ENCODE results near the gene ASIC1. TPM values are rescaled to one million over a fixed set of nuclear protein-coding genes. Genes with fewer than 3 reads are reported as not detected.

Gene ASIC1
- total and polyA plus RNA-seq, 2 of the 13 experiments (the other 11 are each of a cell fraction or from before 2014, with no cell fraction given) = 0.44 to 1.5 TPM

DNA sequence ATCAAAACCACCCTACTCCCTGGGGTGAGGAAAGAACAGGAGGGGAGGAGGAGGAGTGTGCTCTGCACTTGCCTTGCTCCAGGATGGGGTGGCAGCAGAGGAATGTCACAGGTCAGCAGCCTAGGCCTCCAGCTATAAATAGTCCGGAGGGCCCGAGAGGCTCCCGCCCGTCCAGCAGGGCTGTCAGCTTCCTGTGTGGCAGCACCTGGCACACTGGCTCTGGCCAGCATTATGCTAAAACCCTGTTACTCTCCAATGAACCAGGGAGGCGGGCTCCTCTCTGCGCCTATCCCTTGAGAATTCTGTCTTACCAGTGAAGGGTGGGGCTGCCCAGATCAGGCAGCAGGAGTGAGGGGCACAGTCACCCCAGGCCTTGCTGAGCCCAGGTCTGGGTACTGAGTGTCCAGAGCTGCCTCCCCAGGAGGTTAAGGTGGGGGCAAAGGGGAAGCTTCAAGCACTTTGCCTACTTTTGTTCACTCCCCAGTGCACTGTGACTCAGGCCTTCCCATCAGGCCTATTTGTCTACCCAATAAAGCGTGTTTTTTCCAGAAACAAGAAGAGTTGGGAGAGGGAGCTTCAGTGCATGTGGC is 53.5 kb downstream of the ASIC1 start (continued):
- TF ChIP-seq ZNF713 (CRISPR knock-in tag; IDR thresholded peaks at IDR 0.05) (no peak), ZNF615 (CRISPR knock-in tag; IDR thresholded peaks at IDR 0.05; ENCODE audit: borderline replicate concordance) (no peak), MEIS1 (CRISPR knock-in tag; IDR thresholded peaks at IDR 0.05; ENCODE audit: borderline replicate concordance) (no peak), NFATC3 (CRISPR knock-in tag; IDR thresholded peaks at IDR 0.05) (no peak), REXO4 (CRISPR knock-in tag; IDR thresholded peaks at IDR 0.05; ENCODE audit: borderline replicate concordance) (no peak), ZNF530 (CRISPR knock-in tag; IDR thresholded peaks at IDR 0.05; ENCODE audit: low read depth) (no peak), ZNF543 (CRISPR knock-in tag; IDR thresholded peaks at IDR 0.05) (no peak), MEF2D (CRISPR knock-in tag; IDR thresholded peaks at IDR 0.05) (peak; percentile 66; the same call in 1 of the 2 replicates), ZNF136 (CRISPR knock-in tag; IDR thresholded peaks at IDR 0.05; ENCODE audit: low read depth) (no peak), HCFC1 (IDR thresholded peaks at IDR 0.05; ENCODE audit: low read depth, low read length) (no peak), MTA1 (CRISPR knock-in tag; IDR thresholded peaks at IDR 0.05; ENCODE audit: borderline replicate concordance) (no peak), HHEX (CRISPR knock-in tag; IDR thresholded peaks at IDR 0.05) (no peak), ZNF207 (IDR thresholded peaks at IDR 0.05; ENCODE audit: borderline replicate concordance) (no peak), ERF (CRISPR knock-in tag; IDR thresholded peaks at IDR 0.05) (no peak)
- TF ChIP-seq, protein P1, sequence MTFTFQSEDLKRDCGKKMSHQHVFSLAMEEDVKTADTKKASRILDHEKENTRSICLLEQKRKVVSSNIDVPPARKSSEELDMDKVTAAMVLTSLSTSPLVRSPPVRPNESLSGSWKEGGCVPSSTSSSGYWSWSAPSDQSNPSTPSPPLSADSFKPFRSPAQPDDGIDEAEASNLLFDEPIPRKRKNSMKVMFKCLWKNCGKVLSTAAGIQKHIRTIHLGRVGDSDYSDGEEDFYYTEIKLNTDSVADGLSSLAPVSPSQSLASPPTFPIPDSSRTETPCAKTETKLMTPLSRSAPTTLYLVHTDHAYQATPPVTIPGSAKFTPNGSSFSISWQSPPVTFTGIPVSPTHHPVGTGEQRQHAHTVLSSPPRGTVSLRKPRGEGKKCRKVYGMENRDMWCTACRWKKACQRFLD (CRISPR knock-in tag; IDR thresholded peaks at IDR 0.05; ENCODE audit: borderline replicate concordance) = no peak
- TF ChIP-seq, protein P2, sequence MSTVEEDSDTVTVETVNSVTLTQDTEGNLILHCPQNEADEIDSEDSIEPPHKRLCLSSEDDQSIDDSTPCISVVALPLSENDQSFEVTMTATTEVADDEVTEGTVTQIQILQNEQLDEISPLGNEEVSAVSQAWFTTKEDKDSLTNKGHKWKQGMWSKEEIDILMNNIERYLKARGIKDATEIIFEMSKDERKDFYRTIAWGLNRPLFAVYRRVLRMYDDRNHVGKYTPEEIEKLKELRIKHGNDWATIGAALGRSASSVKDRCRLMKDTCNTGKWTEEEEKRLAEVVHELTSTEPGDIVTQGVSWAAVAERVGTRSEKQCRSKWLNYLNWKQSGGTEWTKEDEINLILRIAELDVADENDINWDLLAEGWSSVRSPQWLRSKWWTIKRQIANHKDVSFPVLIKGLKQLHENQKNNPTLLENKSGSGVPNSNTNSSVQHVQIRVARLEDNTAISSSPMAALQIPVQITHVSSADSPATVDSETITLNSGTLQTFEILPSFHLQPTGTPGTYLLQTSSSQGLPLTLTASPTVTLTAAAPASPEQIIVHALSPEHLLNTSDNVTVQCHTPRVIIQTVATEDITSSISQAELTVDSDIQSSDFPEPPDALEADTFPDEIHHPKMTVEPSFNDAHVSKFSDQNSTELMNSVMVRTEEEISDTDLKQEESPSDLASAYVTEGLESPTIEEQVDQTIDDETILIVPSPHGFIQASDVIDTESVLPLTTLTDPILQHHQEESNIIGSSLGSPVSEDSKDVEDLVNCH (CRISPR knock-in tag; IDR thresholded peaks at IDR 0.05) = no peak
- TF ChIP-seq, protein P3, sequence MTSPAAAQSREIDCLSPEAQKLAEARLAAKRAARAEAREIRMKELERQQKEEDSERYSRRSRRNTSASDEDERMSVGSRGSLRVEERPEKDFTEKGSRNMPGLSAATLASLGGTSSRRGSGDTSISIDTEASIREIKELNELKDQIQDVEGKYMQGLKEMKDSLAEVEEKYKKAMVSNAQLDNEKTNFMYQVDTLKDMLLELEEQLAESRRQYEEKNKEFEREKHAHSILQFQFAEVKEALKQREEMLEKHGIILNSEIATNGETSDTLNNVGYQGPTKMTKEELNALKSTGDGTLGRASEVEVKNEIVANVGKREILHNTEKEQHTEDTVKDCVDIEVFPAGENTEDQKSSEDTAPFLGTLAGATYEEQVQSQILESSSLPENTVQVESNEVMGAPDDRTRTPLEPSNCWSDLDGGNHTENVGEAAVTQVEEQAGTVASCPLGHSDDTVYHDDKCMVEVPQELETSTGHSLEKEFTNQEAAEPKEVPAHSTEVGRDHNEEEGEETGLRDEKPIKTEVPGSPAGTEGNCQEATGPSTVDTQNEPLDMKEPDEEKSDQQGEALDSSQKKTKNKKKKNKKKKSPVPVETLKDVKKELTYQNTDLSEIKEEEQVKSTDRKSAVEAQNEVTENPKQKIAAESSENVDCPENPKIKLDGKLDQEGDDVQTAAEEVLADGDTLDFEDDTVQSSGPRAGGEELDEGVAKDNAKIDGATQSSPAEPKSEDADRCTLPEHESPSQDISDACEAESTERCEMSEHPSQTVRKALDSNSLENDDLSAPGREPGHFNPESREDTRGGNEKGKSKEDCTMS (CRISPR knock-in tag; conservative IDR thresholded peaks at IDR 0.05) = no peak
- TF ChIP-seq, protein P4, sequence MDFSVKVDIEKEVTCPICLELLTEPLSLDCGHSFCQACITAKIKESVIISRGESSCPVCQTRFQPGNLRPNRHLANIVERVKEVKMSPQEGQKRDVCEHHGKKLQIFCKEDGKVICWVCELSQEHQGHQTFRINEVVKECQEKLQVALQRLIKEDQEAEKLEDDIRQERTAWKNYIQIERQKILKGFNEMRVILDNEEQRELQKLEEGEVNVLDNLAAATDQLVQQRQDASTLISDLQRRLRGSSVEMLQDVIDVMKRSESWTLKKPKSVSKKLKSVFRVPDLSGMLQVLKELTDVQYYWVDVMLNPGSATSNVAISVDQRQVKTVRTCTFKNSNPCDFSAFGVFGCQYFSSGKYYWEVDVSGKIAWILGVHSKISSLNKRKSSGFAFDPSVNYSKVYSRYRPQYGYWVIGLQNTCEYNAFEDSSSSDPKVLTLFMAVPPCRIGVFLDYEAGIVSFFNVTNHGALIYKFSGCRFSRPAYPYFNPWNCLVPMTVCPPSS (IDR thresholded peaks at IDR 0.05) = no peak
- TF ChIP-seq, protein P5, sequence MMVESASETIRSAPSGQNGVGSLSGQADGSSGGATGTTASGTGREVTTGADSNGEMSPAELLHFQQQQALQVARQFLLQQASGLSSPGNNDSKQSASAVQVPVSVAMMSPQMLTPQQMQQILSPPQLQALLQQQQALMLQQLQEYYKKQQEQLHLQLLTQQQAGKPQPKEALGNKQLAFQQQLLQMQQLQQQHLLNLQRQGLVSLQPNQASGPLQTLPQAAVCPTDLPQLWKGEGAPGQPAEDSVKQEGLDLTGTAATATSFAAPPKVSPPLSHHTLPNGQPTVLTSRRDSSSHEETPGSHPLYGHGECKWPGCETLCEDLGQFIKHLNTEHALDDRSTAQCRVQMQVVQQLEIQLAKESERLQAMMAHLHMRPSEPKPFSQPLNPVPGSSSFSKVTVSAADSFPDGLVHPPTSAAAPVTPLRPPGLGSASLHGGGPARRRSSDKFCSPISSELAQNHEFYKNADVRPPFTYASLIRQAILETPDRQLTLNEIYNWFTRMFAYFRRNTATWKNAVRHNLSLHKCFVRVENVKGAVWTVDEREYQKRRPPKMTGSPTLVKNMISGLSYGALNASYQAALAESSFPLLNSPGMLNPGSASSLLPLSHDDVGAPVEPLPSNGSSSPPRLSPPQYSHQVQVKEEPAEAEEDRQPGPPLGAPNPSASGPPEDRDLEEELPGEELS (CRISPR knock-in tag; IDR thresholded peaks at IDR 0.05) = no peak
- TF ChIP-seq, protein P6, sequence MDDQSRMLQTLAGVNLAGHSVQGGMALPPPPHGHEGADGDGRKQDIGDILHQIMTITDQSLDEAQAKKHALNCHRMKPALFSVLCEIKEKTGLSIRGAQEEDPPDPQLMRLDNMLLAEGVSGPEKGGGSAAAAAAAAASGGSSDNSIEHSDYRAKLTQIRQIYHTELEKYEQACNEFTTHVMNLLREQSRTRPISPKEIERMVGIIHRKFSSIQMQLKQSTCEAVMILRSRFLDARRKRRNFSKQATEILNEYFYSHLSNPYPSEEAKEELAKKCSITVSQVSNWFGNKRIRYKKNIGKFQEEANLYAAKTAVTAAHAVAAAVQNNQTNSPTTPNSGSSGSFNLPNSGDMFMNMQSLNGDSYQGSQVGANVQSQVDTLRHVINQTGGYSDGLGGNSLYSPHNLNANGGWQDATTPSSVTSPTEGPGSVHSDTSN (CRISPR knock-in tag; IDR thresholded peaks at IDR 0.05; ENCODE audit: borderline replicate concordance) = no peak

All from HepG2 (cell line).